HUES48 (cell line): ENCODE data around the gene RPS6KA2.

Experiments used
- H3K27ac ChIP-seq: one replicate; pipeline ENCODE4 v1.7.0; 2013; ENCODE audit warnings: low read depth, low read length, inconsistent platforms
- H3K27me3 ChIP-seq: 2 replicates; pipeline ENCODE4 v1.6.1; 2013; ENCODE audit warnings: mild to moderate bottlenecking, low read length; ENCODE audit not compliant: control insufficient read depth, insufficient read depth
- H3K36me3 ChIP-seq: 2 replicates; pipeline ENCODE4 v1.6.1; 2013; ENCODE audit warnings: low read length; ENCODE audit not compliant: control insufficient read depth, insufficient read depth
- H3K4me1 ChIP-seq: 2 replicates; pipeline ENCODE4 v1.6.1; 2013; ENCODE audit warnings: mild to moderate bottlenecking, low read length; ENCODE audit not compliant: control insufficient read depth, insufficient read depth
- H3K4me3 ChIP-seq: 2 replicates; pipeline ENCODE4 v1.5.1; 2013; ENCODE audit warnings: mild to moderate bottlenecking, low read depth, low read length
- H3K9ac ChIP-seq: 2 replicates; pipeline ENCODE4 v1.6.1; 2013; ENCODE audit warnings: mild to moderate bottlenecking, low read depth, low read length, moderate library complexity
- H3K9me3 ChIP-seq: 2 replicates; pipeline ENCODE4 v1.6.1; 2013; ENCODE audit warnings: low read length; ENCODE audit not compliant: control insufficient read depth, insufficient read depth

RPS6KA2 gene

DNA sequence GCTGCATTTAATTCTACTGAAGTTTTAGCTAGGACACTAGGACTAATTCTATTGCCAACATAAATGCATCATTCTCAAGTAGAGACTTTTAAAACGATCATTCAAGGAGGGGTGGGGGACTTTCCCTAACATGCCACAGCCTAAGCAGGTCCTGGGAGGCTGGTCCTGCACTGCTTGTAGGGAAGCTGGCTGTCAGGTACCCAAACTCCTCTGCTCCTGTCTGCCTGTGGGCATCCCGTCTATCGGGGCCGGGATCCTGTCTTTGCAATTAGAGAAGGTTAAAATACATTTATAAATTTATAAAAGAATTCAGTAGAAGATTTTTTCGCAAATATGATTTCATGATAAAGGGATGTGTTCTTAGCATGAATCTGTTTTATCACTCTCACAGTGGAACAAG lies 192.7 kb downstream of the RPS6KA2 start:
- no peaks in the 10 kb centered on the region for H3K9me3 ChIP-seq
- H3K27ac ChIP-seq = no peak overlapping the region
- H3K27me3 ChIP-seq = no peaks in the 10 kb centered on the region
- H3K4me1 ChIP-seq = no peaks in the 10 kb centered on the region
- H3K9ac ChIP-seq = no peak overlapping the region
- H3K4me3 ChIP-seq = no peak overlapping the region
- 0 out of 2 replicates have a peak, but pooled peaks cover 3% of the 10 kb centered on the region for H3K36me3 ChIP-seq

DNA sequence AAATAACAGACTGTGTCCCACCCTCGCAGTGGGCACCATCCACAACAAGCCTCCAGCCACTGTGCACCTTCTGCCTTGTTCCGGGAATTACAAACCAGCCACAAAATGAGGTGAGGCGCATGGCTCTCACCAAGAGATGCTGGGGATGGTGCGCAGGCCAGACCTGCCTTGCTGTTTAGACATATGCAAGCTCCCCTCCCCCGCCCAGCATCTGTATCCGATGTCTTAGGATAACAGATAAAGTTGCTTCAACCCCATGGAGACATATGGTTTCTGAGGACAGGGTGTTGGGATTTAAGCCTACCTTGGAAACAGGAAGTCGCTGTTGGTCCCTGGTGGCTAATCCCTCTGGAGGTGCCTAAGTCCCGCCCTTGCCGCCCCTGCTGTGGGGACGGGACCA lies 194.0 kb downstream of the RPS6KA2 start:
- no peak overlapping the region for H3K9ac ChIP-seq
- H3K27me3 ChIP-seq = no peaks in the 10 kb centered on the region
- no peak overlapping the region for H3K4me3 ChIP-seq
- no peaks in the 10 kb centered on the region for H3K9me3 ChIP-seq
- H3K4me1 ChIP-seq = no peaks in the 10 kb centered on the region
- no peak overlapping the region for H3K27ac ChIP-seq
- 0 out of 2 replicates have a peak, but pooled peaks cover 3% of the 10 kb centered on the region for H3K36me3 ChIP-seq

DNA sequence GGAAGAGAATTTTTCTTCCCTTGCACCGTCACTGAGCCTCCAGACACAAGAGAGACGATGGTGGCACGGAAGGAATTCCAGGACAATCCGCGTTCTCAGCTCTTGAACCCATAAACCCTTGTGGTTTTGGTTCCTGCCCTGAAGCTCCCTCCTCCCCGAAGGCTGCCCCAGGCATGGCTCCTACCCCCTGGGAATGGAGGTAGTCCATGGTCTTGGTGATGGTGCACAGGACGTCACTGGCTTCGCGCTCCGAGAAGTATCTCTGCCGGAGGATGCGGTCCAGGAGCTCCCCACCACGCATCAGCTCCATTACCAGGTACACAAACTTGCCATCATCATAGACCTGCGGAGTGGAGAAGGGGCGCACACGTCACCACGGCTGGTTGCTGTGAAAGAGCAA lies 196.8 kb downstream of the RPS6KA2 start:
- no peak overlapping the region for H3K27ac ChIP-seq
- no peaks in the 10 kb centered on the region for H3K27me3 ChIP-seq
- no peaks in the 10 kb centered on the region for H3K4me1 ChIP-seq
- no peak overlapping the region for H3K9ac ChIP-seq
- no peaks in the 10 kb centered on the region for H3K9me3 ChIP-seq
- no peak overlapping the region for H3K4me3 ChIP-seq
- 0 out of 2 replicates have a peak, but pooled peaks cover 3% of the 10 kb centered on the region for H3K36me3 ChIP-seq

DNA sequence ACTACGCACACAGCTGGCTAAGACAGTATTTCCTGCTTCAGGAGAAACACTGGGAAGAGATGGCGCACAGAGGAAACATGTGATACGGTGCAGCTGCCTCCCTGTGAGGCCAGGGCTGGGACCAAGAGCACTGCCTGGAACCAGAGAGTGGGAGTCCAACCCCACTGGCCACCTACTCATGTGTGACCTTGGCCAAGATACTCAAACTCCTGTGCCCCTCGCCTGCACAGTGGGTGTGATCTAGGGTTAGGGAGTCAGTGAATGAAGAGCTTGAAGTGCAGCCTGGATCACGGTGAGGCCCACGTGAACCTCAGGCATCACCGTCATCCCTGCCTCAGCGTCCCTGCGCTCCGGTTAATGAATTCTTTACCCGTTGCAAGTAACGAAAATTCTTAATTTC lies 202.6 kb downstream of the RPS6KA2 start:
- Histone ChIP-seq H3K9me3 (no peaks in the 10 kb centered on the region), H3K36me3 (0 out of 2 replicates have a peak, but pooled peaks cover 4% of the 10 kb centered on the region)

DNA sequence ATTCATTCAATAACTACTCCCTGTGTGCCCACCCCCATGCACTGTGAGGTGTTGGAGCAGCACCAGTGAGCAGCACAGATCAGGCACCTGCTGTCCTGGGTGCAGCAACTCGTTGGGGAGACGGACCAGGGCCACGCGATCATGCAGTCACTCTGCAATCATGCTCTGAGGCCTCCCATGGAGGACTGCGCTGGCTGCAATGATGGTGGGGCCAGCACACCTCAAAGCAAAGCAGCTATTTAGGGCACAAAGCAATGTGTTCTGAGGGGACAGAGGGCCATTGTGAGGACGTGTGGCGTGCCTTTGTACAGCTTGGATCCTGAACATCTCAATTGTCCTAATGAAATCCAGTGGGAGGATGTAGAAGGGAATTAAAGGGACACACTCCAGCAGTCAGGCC lies 203.3 kb downstream of the RPS6KA2 start:
- no peaks in the 10 kb centered on the region for H3K4me1 ChIP-seq
- no peak overlapping the region for H3K9ac ChIP-seq
- no peaks in the 10 kb centered on the region for H3K27me3 ChIP-seq
- no peaks in the 10 kb centered on the region for H3K9me3 ChIP-seq
- no peak overlapping the region for H3K4me3 ChIP-seq
- H3K27ac ChIP-seq = no peak overlapping the region
- H3K36me3 ChIP-seq = 0 out of 2 replicates have a peak, but pooled peaks cover 9% of the 10 kb centered on the region

More for the DNA sequence above, 202.6 kb downstream of the RPS6KA2 start:
- Histone ChIP-seq H3K4me1 (no peaks in the 10 kb centered on the region), H3K4me3 (no peak overlapping the region), H3K27me3 (no peaks in the 10 kb centered on the region), H3K9ac (no peak overlapping the region), H3K27ac (no peak overlapping the region)

DNA sequence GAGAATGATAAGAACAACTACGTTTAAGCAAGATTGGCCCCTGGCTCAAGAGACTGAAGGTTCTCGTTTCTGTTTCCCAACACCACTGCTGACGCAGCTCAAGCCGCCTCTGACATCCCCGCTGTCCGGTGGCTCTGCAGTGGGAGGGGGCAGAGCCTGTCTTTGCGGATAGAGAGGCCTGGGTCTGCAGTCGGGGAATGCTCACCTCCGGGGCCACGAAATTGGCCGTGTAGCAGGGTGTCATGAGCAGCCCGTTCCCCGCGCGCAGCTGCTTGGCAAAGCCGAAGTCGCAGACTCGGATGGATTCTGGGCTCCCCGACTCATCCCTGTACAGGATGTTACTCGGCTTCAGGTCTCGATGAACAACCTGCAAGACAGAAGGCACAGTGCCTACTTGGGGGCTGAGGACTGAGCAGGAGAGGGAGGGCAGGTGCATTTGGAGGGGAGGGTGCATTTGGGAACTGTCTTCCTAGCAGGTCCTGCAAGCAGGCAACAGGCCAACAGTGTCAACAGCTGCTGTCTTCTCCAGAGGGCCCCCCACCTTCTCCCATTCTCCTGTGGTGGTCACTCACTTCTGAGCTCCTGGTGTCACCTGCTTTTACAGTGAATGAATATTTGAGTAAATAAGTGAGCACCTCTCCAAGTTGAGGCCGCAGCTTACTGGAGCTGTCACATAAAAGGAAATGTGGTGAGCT lies 203.9 kb downstream of the RPS6KA2 start:
- no peak overlapping the region for H3K9ac ChIP-seq
- H3K27ac ChIP-seq = no peak overlapping the region
- no peaks in the 10 kb centered on the region for H3K27me3 ChIP-seq
- no peaks in the 10 kb centered on the region for H3K9me3 ChIP-seq
- no peaks in the 10 kb centered on the region for H3K4me1 ChIP-seq
- 0 out of 2 replicates have a peak, but pooled peaks cover 9% of the 10 kb centered on the region for H3K36me3 ChIP-seq
- no peak overlapping the region for H3K4me3 ChIP-seq

DNA sequence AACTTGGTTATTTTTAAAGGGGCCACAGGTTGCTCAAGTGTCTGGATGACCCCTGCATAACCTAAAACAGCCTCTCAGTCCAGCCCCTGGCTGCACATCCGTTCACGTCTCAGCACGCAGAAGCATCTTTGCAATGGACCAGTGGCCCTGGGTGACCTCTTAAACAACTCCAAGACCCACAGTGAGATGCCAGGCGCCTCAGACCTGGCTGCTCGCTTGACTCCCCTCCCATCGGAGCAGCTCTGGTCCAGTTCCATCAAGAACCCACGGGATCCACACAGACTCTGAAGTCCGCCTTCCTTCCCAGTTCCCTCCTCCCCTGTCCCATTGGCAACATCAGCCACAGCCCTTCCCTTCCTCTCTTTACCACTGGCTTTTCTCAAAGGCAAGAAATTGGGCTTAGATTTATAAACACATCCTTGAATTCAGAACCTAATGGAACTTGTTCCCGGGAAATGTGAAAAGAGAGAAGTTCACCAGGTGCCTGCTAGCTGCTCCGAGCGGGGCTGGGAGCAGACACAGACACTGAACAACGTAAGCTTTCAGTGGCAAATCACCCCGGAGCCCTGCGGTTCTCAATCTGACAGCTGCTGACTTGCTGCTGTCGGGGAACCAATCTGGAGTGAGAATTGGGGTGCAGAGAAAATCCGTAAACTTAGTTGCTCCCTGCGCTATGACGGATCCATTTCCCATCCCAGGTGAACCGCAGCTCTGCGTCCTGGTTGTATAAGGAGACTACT lies 204.7 kb downstream of the RPS6KA2 start:
- Histone ChIP-seq H3K4me1 (no peaks in the 10 kb centered on the region), H3K9ac (no peak overlapping the region), H3K4me3 (no peak overlapping the region), H3K36me3 (0 out of 2 replicates have a peak, but pooled peaks cover 9% of the 10 kb centered on the region), H3K27me3 (no peaks in the 10 kb centered on the region), H3K9me3 (no peaks in the 10 kb centered on the region), H3K27ac (no peak overlapping the region)

DNA sequence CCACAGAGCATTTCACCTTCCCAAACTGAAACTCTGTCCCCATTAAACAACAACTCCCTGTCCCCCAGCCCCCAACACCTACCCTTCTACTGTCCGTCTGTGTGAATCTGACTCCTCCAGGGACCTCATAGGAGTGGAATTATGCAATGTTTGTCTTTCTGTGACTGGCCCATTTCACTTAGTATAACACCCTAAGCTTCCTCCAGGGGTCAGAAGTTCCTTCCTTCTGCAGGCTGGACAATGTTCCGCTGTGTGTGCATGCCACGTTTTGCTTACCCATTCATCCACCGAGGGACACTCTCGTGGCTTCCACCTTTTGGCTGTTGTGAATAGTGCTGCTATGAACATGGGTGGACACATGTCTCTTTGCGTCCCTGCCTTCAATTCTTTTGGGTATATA lies 206.7 kb downstream of the RPS6KA2 start:
- Histone ChIP-seq H3K9ac (no peak overlapping the region), H3K27ac (no peak overlapping the region), H3K4me1 (no peaks in the 10 kb centered on the region), H3K27me3 (no peaks in the 10 kb centered on the region), H3K4me3 (no peak overlapping the region), H3K9me3 (no peaks in the 10 kb centered on the region), H3K36me3 (peaks cover 9% of the 10 kb centered on the region; the same call in 1 of the 2 replicates)

DNA sequence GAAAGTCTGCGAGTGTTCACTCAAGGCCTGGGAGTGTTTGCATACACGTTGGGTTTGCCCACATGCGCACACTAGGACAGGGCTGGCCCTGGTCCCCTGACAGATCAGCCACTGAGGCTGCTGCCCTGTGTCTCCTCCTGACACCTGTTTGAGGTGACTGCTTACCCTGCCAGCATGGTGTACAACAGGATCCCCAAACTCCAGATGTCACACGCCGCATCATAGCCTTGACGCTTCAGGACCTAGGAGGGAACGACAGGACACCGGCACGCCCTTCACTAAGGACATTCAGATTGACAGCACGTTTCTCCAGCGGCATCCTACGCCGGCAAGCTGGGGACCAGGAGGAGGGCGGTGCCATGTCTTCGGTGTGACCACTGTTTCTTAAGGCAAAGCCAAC lies 207.3 kb downstream of the RPS6KA2 start:
- Histone ChIP-seq H3K4me3 (no peak overlapping the region), H3K9me3 (no peaks in the 10 kb centered on the region), H3K9ac (no peak overlapping the region), H3K36me3 (peaks cover 9% of the 10 kb centered on the region; the same call in 1 of the 2 replicates), H3K27ac (no peak overlapping the region), H3K27me3 (no peaks in the 10 kb centered on the region), H3K4me1 (no peaks in the 10 kb centered on the region)

DNA sequence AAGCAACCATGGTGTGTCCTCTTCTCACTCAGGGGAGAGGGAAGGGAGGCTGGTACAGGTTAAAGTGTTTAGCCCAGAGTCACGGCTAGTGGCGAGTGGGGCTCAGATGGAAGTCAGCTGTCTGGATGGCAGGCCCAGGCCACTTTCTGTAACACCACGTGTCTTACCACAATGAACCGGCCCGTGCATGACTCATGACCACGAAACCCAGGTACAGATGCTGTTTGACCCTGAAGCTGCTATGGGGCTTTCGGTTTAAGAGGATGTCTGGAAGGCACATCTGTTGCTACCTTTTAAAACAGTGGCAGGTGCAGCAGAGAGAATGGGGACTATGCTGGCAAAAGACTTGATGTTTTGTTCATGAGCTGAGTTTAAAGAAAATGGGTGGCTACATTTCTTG lies 207.8 kb downstream of the RPS6KA2 start:
- H3K4me1 ChIP-seq = no peaks in the 10 kb centered on the region
- H3K36me3 ChIP-seq = peaks cover 9% of the 10 kb centered on the region; the same call in 1 of the 2 replicates
- H3K27ac ChIP-seq = no peak overlapping the region
- H3K9ac ChIP-seq = no peak overlapping the region
- H3K9me3 ChIP-seq = no peaks in the 10 kb centered on the region
- no peak overlapping the region for H3K4me3 ChIP-seq
- no peaks in the 10 kb centered on the region for H3K27me3 ChIP-seq

DNA sequence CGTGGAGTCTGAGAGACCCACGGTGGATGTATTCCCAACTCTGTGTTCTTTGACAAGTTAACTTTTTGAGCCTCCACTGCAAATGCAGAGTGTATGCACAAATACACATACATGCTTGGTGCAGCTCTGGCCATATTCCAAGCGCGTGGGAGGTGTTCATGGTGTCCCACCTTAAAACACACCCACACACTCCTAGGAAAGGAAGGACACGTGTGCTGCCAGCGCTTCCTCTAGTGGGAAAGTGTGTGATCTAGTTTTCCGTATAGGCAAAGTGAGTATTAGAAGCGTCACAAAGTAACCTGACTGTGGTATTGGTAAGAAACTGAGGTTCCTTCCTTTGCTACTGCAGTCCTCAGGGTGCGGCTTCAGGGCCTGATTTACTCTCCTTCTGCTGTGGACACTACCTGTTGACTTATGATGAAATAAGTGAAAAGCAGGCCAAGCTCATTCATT lies 208.3 kb downstream of the RPS6KA2 start:
- no peaks in the 10 kb centered on the region for H3K9me3 ChIP-seq
- no peak overlapping the region for H3K27ac ChIP-seq
- H3K4me1 ChIP-seq = no peaks in the 10 kb centered on the region
- no peaks in the 10 kb centered on the region for H3K27me3 ChIP-seq
- no peak overlapping the region for H3K4me3 ChIP-seq
- H3K9ac ChIP-seq = no peak overlapping the region
- H3K36me3 ChIP-seq = peaks cover 9% of the 10 kb centered on the region; the same call in 1 of the 2 replicates
